H9 (cell line): ENCODE results near the gene BARX2. TPM values are rescaled to one million over a fixed set of nuclear protein-coding genes. Genes with fewer than 3 reads are reported as not detected.
A peak's percentile ranks its signal among the peaks of the same experiment; 100 is the strongest.

Source experiments
- DNase-seq: peaks from one replicate; pipeline ENCODE4 v3.0.0-alpha.2; 2017
- H2AFZ ChIP-seq: one replicate; pipeline ENCODE4 v1.6.1; 2013; ENCODE audit warnings: mild to moderate bottlenecking, low read length, control low read depth, moderate library complexity
- H2AK5ac ChIP-seq: 2 replicates; pipeline ENCODE4 v1.6.1; 2013; ENCODE audit warnings: low read length, control low read depth, mixed read lengths; ENCODE audit not compliant: insufficient read length
- H2BK120ac ChIP-seq: one replicate; pipeline ENCODE4 v1.6.1; 2013; ENCODE audit warnings: low read depth, mild to moderate bottlenecking, low read length, control low read depth, inconsistent platforms; ENCODE audit not compliant: poor library complexity, severe bottlenecking
- H2BK12ac ChIP-seq: 2 replicates; pipeline ENCODE4 v1.6.1; 2013; ENCODE audit warnings: low read length, control low read depth, mixed read lengths, low read depth; ENCODE audit not compliant: insufficient read length
- H2BK15ac ChIP-seq: 2 replicates; pipeline ENCODE4 v1.6.1; 2013; ENCODE audit warnings: low read depth, low read length, control low read depth
- H2BK20ac ChIP-seq: one replicate; pipeline ENCODE4 v1.6.1; 2013; ENCODE audit warnings: low read depth, mild to moderate bottlenecking, low read length, control low read depth, inconsistent platforms; ENCODE audit not compliant: poor library complexity, severe bottlenecking
- H2BK5ac ChIP-seq: 2 replicates; pipeline ENCODE4 v1.6.1; 2013; ENCODE audit warnings: low read length, control low read depth, mixed read lengths; ENCODE audit not compliant: insufficient read length
- H3K14ac ChIP-seq: 2 replicates; pipeline ENCODE4 v1.6.1; 2013; ENCODE audit warnings: low read length, control low read depth; ENCODE audit not compliant: insufficient read depth
- H3K18ac ChIP-seq: 2 replicates; pipeline ENCODE4 v1.6.1; 2013; ENCODE audit warnings: low read depth, mild to moderate bottlenecking, mixed read lengths, low read length, control low read depth; ENCODE audit not compliant: insufficient read length
- H3K23ac ChIP-seq: 2 replicates; pipeline ENCODE4 v1.6.1; 2013; ENCODE audit warnings: low read length, control low read depth, mixed read lengths, low read depth; ENCODE audit not compliant: insufficient read length
- H3K23me2 ChIP-seq: 2 replicates; pipeline ENCODE4 v1.6.1; 2013; ENCODE audit warnings: low read depth, mild to moderate bottlenecking, mixed read lengths, low read length, control low read depth; ENCODE audit not compliant: insufficient read length, poor library complexity, severe bottlenecking
- H3K27ac ChIP-seq: 2 replicates; pipeline ENCODE4 v1.5.1; 2013; ENCODE audit warnings: low read length, control low read depth, mixed read lengths, low read depth; ENCODE audit not compliant: insufficient read length
- H3K27me3 ChIP-seq: 2 replicates; pipeline ENCODE4 v1.6.1; 2013; ENCODE audit warnings: low read length, control low read depth, inconsistent platforms; ENCODE audit not compliant: insufficient read depth
- H3K4ac ChIP-seq: 2 replicates; pipeline ENCODE4 v1.6.1; 2013; ENCODE audit warnings: low read depth, mild to moderate bottlenecking, control low read depth, inconsistent platforms, low read length, moderate library complexity
- H3K4me1 ChIP-seq: 2 replicates; pipeline ENCODE4 v1.6.1; 2013; ENCODE audit warnings: low read length, control low read depth, inconsistent platforms; ENCODE audit not compliant: insufficient read depth
- H3K4me2 ChIP-seq: 2 replicates; pipeline ENCODE4 v1.6.1; 2013; ENCODE audit warnings: low read length, control low read depth, mixed read lengths; ENCODE audit not compliant: insufficient read length, insufficient read depth
- H3K56ac ChIP-seq: 2 replicates; pipeline ENCODE4 v1.6.1; 2013; ENCODE audit warnings: low read depth, mild to moderate bottlenecking, mixed read lengths, low read length, control low read depth; ENCODE audit not compliant: insufficient read length
- H3K79me1 ChIP-seq: 2 replicates; pipeline ENCODE4 v1.6.1; 2013; ENCODE audit warnings: low read depth, mild to moderate bottlenecking, moderate library complexity, low read length, control low read depth, inconsistent platforms; ENCODE audit not compliant: insufficient read depth, poor library complexity, severe bottlenecking
- H3K79me2 ChIP-seq: 2 replicates; pipeline ENCODE4 v1.6.1; 2013; ENCODE audit warnings: low read length, control low read depth, inconsistent platforms; ENCODE audit not compliant: insufficient read depth
- H3K9ac ChIP-seq: 2 replicates; pipeline ENCODE4 v1.6.1; 2013; ENCODE audit warnings: low read length, control low read depth, mixed read lengths; ENCODE audit not compliant: insufficient read length; ENCODE audit errors: extremely low read depth
- H3K9me3 ChIP-seq: one replicate; pipeline ENCODE4 v1.6.1; 2013; ENCODE audit warnings: low read depth, low read length, inconsistent platforms; ENCODE audit not compliant: control insufficient read depth
- H3T11ph ChIP-seq: one replicate; pipeline ENCODE4 v1.6.1; 2013; ENCODE audit warnings: mild to moderate bottlenecking, low read length, control low read depth, inconsistent platforms
- H4K20me1 ChIP-seq: one replicate; pipeline ENCODE4 v1.6.1; 2013; ENCODE audit not compliant: control insufficient read depth, insufficient read length, insufficient read depth
- H4K5ac ChIP-seq: 2 replicates; pipeline ENCODE4 v1.6.1; 2013; ENCODE audit warnings: low read depth, mild to moderate bottlenecking, mixed read lengths, low read length, control low read depth; ENCODE audit not compliant: insufficient read length
- H4K8ac ChIP-seq: replicated peaks from 2 replicates; pipeline ENCODE4 v1.6.1; 2013; ENCODE audit warnings: low read length, control low read depth, mixed read lengths, low read depth; ENCODE audit not compliant: insufficient read length
- H4K91ac ChIP-seq: 2 replicates; pipeline ENCODE4 v1.6.1; 2013; ENCODE audit warnings: low read depth, mild to moderate bottlenecking, moderate library complexity, mixed read lengths, low read length, control low read depth; ENCODE audit not compliant: insufficient read length
- H3K27ac Mint-ChIP-seq, 3 experiments: 2 replicates in 2 of 3; 3 replicates in 1 of 3; pipeline ENCODE4 v1.8.0; 2020 to 2021; ENCODE audit warnings: mixed read lengths in 3 of 3, mild to moderate bottlenecking in 1 of 3, moderate library complexity in 1 of 3
- H3K27me3 Mint-ChIP-seq: 2 replicates; pipeline ENCODE4 v1.8.0; 2021; ENCODE audit warnings: low read depth, mild to moderate bottlenecking, moderate library complexity, mixed read lengths
- H3K36me3 Mint-ChIP-seq, 3 experiments: 2 replicates in 2 of 3; 3 replicates in 1 of 3; pipeline ENCODE4 v1.8.0; 2020 to 2021; ENCODE audit warnings: low read depth in 3 of 3, mixed read lengths in 3 of 3; ENCODE audit not compliant: insufficient read depth in 1 of 3
- H3K4me1 Mint-ChIP-seq, 2 experiments: 2 replicates each; pipeline ENCODE4 v1.8.0; 2020; ENCODE audit warnings: mixed read lengths in 2 of 2
- H3K4me3 Mint-ChIP-seq, 2 experiments: 2 replicates in 1 of 2; 3 replicates in 1 of 2; pipeline ENCODE4 v1.8.0; 2020 to 2021; ENCODE audit warnings: mild to moderate bottlenecking in 2 of 2, mixed read lengths in 2 of 2, moderate library complexity in 1 of 2
- H3K9me3 Mint-ChIP-seq, 2 experiments: 2 replicates in 1 of 2; 3 replicates in 1 of 2; pipeline ENCODE4 v1.8.0; 2020; ENCODE audit warnings: mild to moderate bottlenecking in 2 of 2, mixed read lengths in 2 of 2, moderate library complexity in 1 of 2
- CTCF ChIP-seq: fragments of 200-600 bp; sonication (generic); conservative IDR thresholded peaks from 3 replicates; pipeline ENCODE4 v1.8.0; 2021; ENCODE audit warnings: antibody characterized with exemption, mild to moderate bottlenecking
- WGBS: extraction: QIAGEN DNeasy Blood & Tissue Kit; methylation state at CpG from one replicate; pipeline ENCODE4 v1.1.7; 2013; ENCODE audit warnings: missing lambda C conversion rate, low lambda C conversion rate, mixed read lengths; ENCODE audit not compliant: insufficient read length; ENCODE audit errors: extremely low coverage; 5-methylcytosine and 5-hydroxymethylcytosine counted together
- total RNA-seq: library from RNA; stranded (reverse); gene quantifications from 2 replicates; pipeline ENCODE4 v1.2.1, GENCODE V29; 2021

BARX2 gene
- total RNA-seq, 1 experiment from 2014 or later, result not detected

GRCh38 chr11:129376658-129377341 lies 1.2 kb downstream of the BARX2 start:
- no CpG with 5 or more reads among the region's 12 CpGs for WGBS
- H3K4me2 ChIP-seq, result peak overlapping the region; percentile 77
- H3K27me3 Mint-ChIP-seq, result peaks cover 96% of the 10 kb centered on the region

More at GRCh38 chr11:129376658-129377341, 1.2 kb downstream of the BARX2 start:
- H3T11ph ChIP-seq, result no peak overlapping the region
- H3K4me1 ChIP-seq, result no peaks in the 10 kb centered on the region
- no peak overlapping the region for H2BK120ac ChIP-seq
- H3K23me2 ChIP-seq, result peaks cover 21% of the 10 kb centered on the region
- no peaks in the 10 kb centered on the region for H3K79me1 ChIP-seq
- TF ChIP-seq CTCF, result no peak
- H2AK5ac ChIP-seq, result no peak overlapping the region
- H3K23ac ChIP-seq, result no peak overlapping the region
- H3K18ac ChIP-seq, result no peak overlapping the region
- no peak overlapping the region for H2BK5ac ChIP-seq
- Mint-ChIP-seq H3K27ac (no peak overlapping the region), H3K4me1 (peaks cover 16 to 39% of the 10 kb centered on the region in 2 experiments), H3K4me3 (peak overlapping the region; percentile 57 to 80), H3K36me3 (no peaks in the 10 kb centered on the region), H3K9me3 (peaks cover 0 to 2% of the 10 kb centered on the region in 2 experiments; a peak in 2 of 5 replicates)
- no peak for DNase-seq
- H3K4ac ChIP-seq, result no peak overlapping the region
- H3K14ac ChIP-seq, result no peak overlapping the region
- H2BK15ac ChIP-seq, result no peak overlapping the region
- no peak overlapping the region for H4K5ac ChIP-seq
- H3K27ac ChIP-seq, result no peak overlapping the region
- H4K8ac ChIP-seq, result no peak overlapping the region
- H3K56ac ChIP-seq, result no peak overlapping the region
- H4K91ac ChIP-seq, result no peak overlapping the region
- H4K20me1 ChIP-seq, result no peaks in the 10 kb centered on the region
- no peak overlapping the region for H2AFZ ChIP-seq
- no peaks in the 10 kb centered on the region for H3K79me2 ChIP-seq
- no peak overlapping the region for H3K9ac ChIP-seq
- H3K9me3 ChIP-seq, result no peaks in the 10 kb centered on the region
- peaks cover 44% of the 10 kb centered on the region for H3K27me3 ChIP-seq
- no peak overlapping the region for H2BK12ac ChIP-seq
- no peak overlapping the region for H2BK20ac ChIP-seq
